Bronchus fibroblast of lung (primary cell): ENCODE data around the gene SMCHD1. TPM values are rescaled to one million over a fixed set of nuclear protein-coding genes. Genes with fewer than 3 reads are reported as not detected.

Source experiments
- total RNA-seq: library from RNA; depleted of rRNA; stranded (reverse); fragments of >200 nt; gene quantifications from 2 replicates; pipeline ENCODE4 v1.2.3, GENCODE V29; 2015

SMCHD1 gene
- total RNA-seq, result 20.2 and 23.2 TPM in 2 replicates

DNA sequence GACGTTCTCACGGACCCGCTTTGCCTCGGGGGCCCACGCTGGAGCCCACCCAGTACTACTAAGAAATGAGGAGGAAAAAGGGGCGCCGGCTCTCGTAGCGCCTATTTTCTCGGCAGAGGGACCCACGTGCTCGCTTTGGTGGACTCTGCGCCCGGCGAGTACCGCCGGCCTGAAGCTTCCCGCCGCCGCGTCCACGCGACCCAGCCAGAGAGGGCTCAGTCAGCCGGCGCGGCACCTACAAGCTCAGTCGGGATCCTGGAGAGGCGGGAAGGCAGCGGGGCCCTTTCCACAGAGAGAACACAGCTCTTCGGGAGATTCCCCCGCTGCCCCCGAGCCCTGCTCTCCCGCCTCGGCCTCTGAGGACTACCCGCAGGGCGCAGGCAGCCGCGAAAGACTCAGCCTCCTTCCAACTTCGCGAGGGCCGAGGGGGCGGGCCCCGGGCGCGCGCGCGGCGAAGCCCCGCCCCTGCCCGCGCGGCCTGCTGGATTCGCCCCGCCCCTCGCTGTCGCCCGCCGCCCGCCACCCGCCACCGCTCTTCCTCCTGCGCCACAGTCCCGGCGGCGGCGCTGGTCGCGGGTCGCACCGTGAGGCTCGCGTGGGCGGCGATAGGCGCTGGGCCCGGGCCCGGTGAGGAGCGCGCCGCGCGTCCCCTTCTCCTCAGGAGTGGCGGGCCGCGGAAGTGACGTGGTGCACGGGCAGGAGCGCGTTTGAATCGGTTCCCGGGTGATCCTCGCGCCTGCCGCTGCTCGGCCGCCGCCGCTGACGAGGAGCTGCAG, at the start of gene SMCHD1:
TSS of gene SMCHD1 (plus strand) at position 549 of the 776 bp plus-strand sequence. CDS start 350 bp downstream, outside the sequence.

DNA sequence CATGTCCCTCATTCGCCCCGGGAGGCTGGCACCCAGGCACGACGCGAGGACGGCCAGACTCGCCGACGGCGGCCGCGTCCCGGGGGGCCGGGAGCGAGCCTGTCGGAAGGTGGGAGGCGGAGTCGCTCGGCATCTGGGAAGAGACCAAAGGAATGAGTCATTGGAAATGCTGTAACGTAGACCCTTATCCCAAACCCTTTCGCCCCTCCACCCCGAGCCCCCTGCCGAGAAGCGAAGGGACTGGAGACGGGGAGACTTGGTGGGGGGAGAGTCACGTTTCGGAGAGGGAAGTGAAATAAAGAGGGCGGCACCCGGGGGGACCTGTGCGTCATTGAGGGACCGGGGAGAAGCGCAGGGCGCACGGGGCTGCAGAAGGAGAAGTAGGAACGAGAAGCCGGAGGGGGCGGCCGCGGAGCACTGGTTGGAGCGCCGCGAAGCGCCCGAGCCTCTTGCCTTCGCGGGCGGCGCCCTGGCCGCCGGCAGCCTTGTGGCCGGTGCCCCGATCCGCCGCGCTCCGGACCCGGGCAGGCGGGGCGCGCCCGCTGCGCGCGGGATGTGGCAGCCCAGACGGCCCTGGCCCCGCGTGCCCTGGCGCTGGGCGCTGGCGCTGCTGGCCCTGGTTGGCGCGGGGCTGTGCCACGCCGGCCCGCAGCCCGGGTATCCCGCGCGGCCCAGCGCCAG, 191.2 kb downstream of the SMCHD1 start, which contains the start of gene EMILIN2:
TSS of gene EMILIN2 (plus strand) at position 371 of the 681 bp plus-strand sequence. CDS start at position 554, 183 bp downstream.

Other genes with a start within 250 kb of the SMCHD1 start
- 5.5 and 6.9 TPM in 2 replicates for gene METTL4, start 84.2 kb upstream of the SMCHD1 start, total RNA-seq
- 23.0 and 33.0 TPM in 2 replicates for gene NDC80, start 84.2 kb upstream of the SMCHD1 start, total RNA-seq
- 11.9 and 15.3 TPM in 2 replicates for gene EMILIN2, start 191.3 kb downstream of the SMCHD1 start, total RNA-seq